ENCODE results near the gene SCAMP1. TPM values are rescaled to one million over a fixed set of nuclear protein-coding genes. Genes with fewer than 3 reads are reported as not detected.

The SCAMP1 gene
- total and polyA plus RNA-seq, 2 donors (not counting 1 experiment from before 2014, with no cell fraction given) = 44.3 to 60.6 TPM

DNA sequence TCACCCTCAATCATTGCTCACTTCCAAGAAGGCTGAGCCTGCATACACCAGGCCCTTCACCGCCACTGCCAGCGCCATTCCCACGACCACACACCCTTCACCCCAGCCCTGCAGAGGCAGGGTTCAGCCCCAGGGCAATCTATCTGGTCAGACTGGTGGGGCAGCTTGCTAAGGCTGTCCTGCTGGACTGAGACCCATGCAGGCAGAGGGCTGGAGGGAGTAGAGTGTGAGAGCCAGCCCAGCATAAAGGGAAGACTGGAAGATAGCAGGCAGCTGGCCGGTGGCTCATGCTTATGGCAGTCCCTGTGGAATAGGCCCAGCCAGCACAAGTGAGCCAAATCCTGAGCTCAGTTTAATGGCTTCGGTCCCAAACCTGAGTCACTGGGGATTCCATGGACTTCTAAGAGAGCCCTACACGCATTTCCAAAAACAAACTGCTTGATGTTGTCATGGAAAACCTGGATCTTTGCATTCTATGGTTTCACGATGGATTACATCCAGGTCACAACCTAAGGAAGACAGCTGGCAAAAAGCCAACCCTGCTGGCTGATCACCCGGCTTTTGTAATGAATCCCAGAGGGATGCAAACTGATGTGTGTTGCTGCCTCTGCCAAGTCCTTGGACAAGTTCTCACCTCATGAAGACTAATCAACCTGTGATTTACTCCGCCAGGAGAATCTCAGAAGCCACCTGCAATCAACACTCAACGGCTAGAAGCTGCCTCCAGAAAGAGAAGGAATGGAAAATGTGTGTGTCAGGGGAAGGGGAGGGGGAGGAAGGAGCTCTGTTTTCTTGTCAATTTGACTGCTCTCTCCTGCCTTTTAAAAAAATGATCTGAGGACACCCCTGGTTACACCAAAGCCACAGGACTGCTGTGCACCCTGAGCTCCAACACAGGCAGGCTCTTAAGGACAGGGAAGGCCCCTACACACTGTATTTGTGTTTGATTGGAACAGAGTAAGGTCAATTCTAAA is 144.6 kb downstream of the SCAMP1 start:
- H2AFZ ChIP-seq (ENCODE audit: low read length) = no peak overlapping the region
- H3K9ac ChIP-seq (ENCODE audit: insufficient read depth, low read length) = peak overlapping the region; percentile 48
- H3K4me1 ChIP-seq (ENCODE audit: control insufficient read depth, extremely low read depth, insufficient read depth, low read length) = peaks cover 35% of the 10 kb centered on the region
- peaks cover 17% of the 10 kb centered on the region for H3K79me2 ChIP-seq (ENCODE audit: control insufficient read depth, insufficient read depth, low read length)
- no peaks in the 10 kb centered on the region for H3K36me3 ChIP-seq (ENCODE audit: control insufficient read depth, insufficient read depth, low read length)
- peak; percentile 100 for DNase-seq (ENCODE audit: low read depth in 2 of 2)
- no peaks in the 10 kb centered on the region for H3K27me3 ChIP-seq (ENCODE audit: control insufficient read depth, insufficient read depth, low read length)
- no peak for TF ChIP-seq EZH2 (IDR thresholded peaks at IDR 0.05; ENCODE audit: low read length, missing control alignments)
- TF ChIP-seq, protein P1, sequence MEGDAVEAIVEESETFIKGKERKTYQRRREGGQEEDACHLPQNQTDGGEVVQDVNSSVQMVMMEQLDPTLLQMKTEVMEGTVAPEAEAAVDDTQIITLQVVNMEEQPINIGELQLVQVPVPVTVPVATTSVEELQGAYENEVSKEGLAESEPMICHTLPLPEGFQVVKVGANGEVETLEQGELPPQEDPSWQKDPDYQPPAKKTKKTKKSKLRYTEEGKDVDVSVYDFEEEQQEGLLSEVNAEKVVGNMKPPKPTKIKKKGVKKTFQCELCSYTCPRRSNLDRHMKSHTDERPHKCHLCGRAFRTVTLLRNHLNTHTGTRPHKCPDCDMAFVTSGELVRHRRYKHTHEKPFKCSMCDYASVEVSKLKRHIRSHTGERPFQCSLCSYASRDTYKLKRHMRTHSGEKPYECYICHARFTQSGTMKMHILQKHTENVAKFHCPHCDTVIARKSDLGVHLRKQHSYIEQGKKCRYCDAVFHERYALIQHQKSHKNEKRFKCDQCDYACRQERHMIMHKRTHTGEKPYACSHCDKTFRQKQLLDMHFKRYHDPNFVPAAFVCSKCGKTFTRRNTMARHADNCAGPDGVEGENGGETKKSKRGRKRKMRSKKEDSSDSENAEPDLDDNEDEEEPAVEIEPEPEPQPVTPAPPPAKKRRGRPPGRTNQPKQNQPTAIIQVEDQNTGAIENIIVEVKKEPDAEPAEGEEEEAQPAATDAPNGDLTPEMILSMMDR (conservative IDR thresholded peaks at IDR 0.05 in 1 of 2, IDR thresholded peaks at IDR 0.05 in 1 of 2; ENCODE audit: low read depth in 1 of 2, low read length in 2 of 2) = no peak
- peak overlapping the region; percentile 88 for H3K27ac ChIP-seq (ENCODE audit: insufficient read depth, low read length)
- H3K4me2 ChIP-seq (ENCODE audit: extremely low read depth, insufficient read depth, low read length) = peak overlapping the region; percentile 48
- H3K9me3 ChIP-seq (ENCODE audit: control insufficient read depth, insufficient read depth, low read depth, low read length) = no peaks in the 10 kb centered on the region
- H4K20me1 ChIP-seq (ENCODE audit: control insufficient read depth, extremely low read depth, insufficient read depth, low read length) = no peaks in the 10 kb centered on the region
- no peak overlapping the region for H3K4me3 ChIP-seq (replicated peaks in 1 of 4; ENCODE audit: control extremely low read depth in 1 of 4, insufficient read depth in 1 of 4, low read depth in 3 of 4, low read length in 4 of 4)

- Histone ChIP-seq H3K4me1 (ENCODE audit: control insufficient read depth, extremely low read depth, insufficient read depth, low read length) (peaks cover 32% of the 10 kb centered on the region), H3K4me2 (ENCODE audit: extremely low read depth, insufficient read depth, low read length) (no peak overlapping the region), H2AFZ (ENCODE audit: low read length) (no peak overlapping the region), H4K20me1 (ENCODE audit: control insufficient read depth, extremely low read depth, insufficient read depth, low read length) (no peaks in the 10 kb centered on the region), H3K36me3 (ENCODE audit: control insufficient read depth, insufficient read depth, low read length) (no peaks in the 10 kb centered on the region), H3K9ac (ENCODE audit: insufficient read depth, low read length) (no peak overlapping the region), H3K27me3 (ENCODE audit: control insufficient read depth, insufficient read depth, low read length) (no peaks in the 10 kb centered on the region), H3K4me3 (replicated peaks in 1 of 4; ENCODE audit: control extremely low read depth in 1 of 4, insufficient read depth in 1 of 4, low read depth in 3 of 4, low read length in 4 of 4) (no peak overlapping the region), H3K79me2 (ENCODE audit: control insufficient read depth, insufficient read depth, low read length) (peaks cover 15% of the 10 kb centered on the region), H3K27ac (ENCODE audit: insufficient read depth, low read length) (peak overlapping the region; percentile 88), H3K9me3 (ENCODE audit: control insufficient read depth, insufficient read depth, low read depth, low read length) (no peaks in the 10 kb centered on the region)
- DNase-seq (ENCODE audit: low read depth in 2 of 2) = no peak
- no peak for TF ChIP-seq EZH2 (IDR thresholded peaks at IDR 0.05; ENCODE audit: low read length, missing control alignments)
- TF ChIP-seq, protein P1 (conservative IDR thresholded peaks at IDR 0.05 in 1 of 2, IDR thresholded peaks at IDR 0.05 in 1 of 2; ENCODE audit: low read depth in 1 of 2, low read length in 2 of 2) = no peak
Observed at GRCh38 chr5:78505860-78506259, 145.4 kb downstream of the SCAMP1 start.

GRCh38 chr5:78506261-78507024 is 146.0 kb downstream of the SCAMP1 start:
- Histone ChIP-seq H4K20me1 (ENCODE audit: control insufficient read depth, extremely low read depth, insufficient read depth, low read length) (no peaks in the 10 kb centered on the region), H3K9ac (ENCODE audit: insufficient read depth, low read length) (peak overlapping the region; percentile 4), H3K79me2 (ENCODE audit: control insufficient read depth, insufficient read depth, low read length) (peaks cover 12% of the 10 kb centered on the region), H3K27me3 (ENCODE audit: control insufficient read depth, insufficient read depth, low read length) (no peaks in the 10 kb centered on the region), H2AFZ (ENCODE audit: low read length) (no peak overlapping the region), H3K9me3 (ENCODE audit: control insufficient read depth, insufficient read depth, low read depth, low read length) (no peaks in the 10 kb centered on the region), H3K27ac (ENCODE audit: insufficient read depth, low read length) (peak overlapping the region; percentile 88), H3K4me2 (ENCODE audit: extremely low read depth, insufficient read depth, low read length) (peak overlapping the region; percentile 33), H3K4me3 (replicated peaks in 1 of 4; ENCODE audit: control extremely low read depth in 1 of 4, insufficient read depth in 1 of 4, low read depth in 3 of 4, low read length in 4 of 4) (no peak overlapping the region), H3K36me3 (ENCODE audit: control insufficient read depth, insufficient read depth, low read length) (no peaks in the 10 kb centered on the region), H3K4me1 (ENCODE audit: control insufficient read depth, extremely low read depth, insufficient read depth, low read length) (peaks cover 32% of the 10 kb centered on the region)
- TF ChIP-seq, protein P1 (conservative IDR thresholded peaks at IDR 0.05 in 1 of 2, IDR thresholded peaks at IDR 0.05 in 1 of 2; ENCODE audit: low read depth in 1 of 2, low read length in 2 of 2) = no peak
- TF ChIP-seq EZH2 (IDR thresholded peaks at IDR 0.05; ENCODE audit: low read length, missing control alignments) = no peak
- peak; percentile 44 to 56 for DNase-seq (ENCODE audit: low read depth in 2 of 2)
